K562 (cell line): ENCODE results near the gene KLRD1.

Experiments
- BRCA1 ChIP-seq, 2 experiments: fragments of 450-650 bp in 1 of 2; sonication (generic) in 1 of 2; formaldehyde crosslinking in 1 of 2; IDR thresholded peaks; 2 replicates each; pipeline versions ENCODE4 v1.5.0 to v1.6.1; 2017 to 2020; ENCODE audit warnings: mild to moderate bottlenecking in 1 of 2, missing genetic modification reagents in 1 of 2
- CTCF ChIP-seq, 3 experiments: IDR thresholded peaks in 2 of 3; conservative IDR thresholded peaks in 1 of 3; 2 replicates each; pipeline ENCODE4 v1.5.1; 2011 to 2012; ENCODE audit warnings: low read length in 3 of 3, mild to moderate bottlenecking in 3 of 3, control low read depth in 2 of 3, improper control_type of control experiment in 1 of 3, inconsistent platforms in 1 of 3, low read depth in 1 of 3, mixed read lengths in 1 of 3, moderate library complexity in 1 of 3; ENCODE audit not compliant: insufficient read depth in 2 of 3
- E2F8 ChIP-seq: fragments of 450-650 bp; IDR thresholded peaks from 2 replicates; pipeline ENCODE4 v1.7.1; 2018; ENCODE audit warnings: mild to moderate bottlenecking, low read depth; ENCODE audit not compliant: partially characterized antibody
- MXI1 ChIP-seq: IDR thresholded peaks from 2 replicates; pipeline ENCODE4 v1.6.1; 2011; ENCODE audit warnings: low read depth, mild to moderate bottlenecking, improper control_type of control experiment, low read length
- PKNOX1 ChIP-seq: fragments of 450-650 bp; IDR thresholded peaks from 2 replicates; pipeline ENCODE4 v1.6.1; 2016
- POLR2AphosphoS5 ChIP-seq: IDR thresholded peaks from 2 replicates; pipeline ENCODE4 v1.6.1; 2011; ENCODE audit warnings: mild to moderate bottlenecking, low read depth, low read length, moderate library complexity; ENCODE audit not compliant: control insufficient read depth, insufficient read depth
- RFX5 ChIP-seq: IDR thresholded peaks from 2 replicates; pipeline ENCODE4 v1.6.1; 2011; ENCODE audit warnings: low read depth, mild to moderate bottlenecking, improper control_type of control experiment, low read length
- SNIP1 ChIP-seq: fragments of 450-650 bp; IDR thresholded peaks from 2 replicates; pipeline ENCODE4 v1.7.1; 2017; ENCODE audit warnings: low read depth, mild to moderate bottlenecking
- TGIF2 ChIP-seq: sonication (generic); formaldehyde crosslinking; IDR thresholded peaks from 2 replicates; pipeline ENCODE4 v1.8.1; 2022; ENCODE audit warnings: mild to moderate bottlenecking, missing genetic modification reagents, moderate library complexity
- ZFX ChIP-seq: sonication (generic); formaldehyde crosslinking; IDR thresholded peaks from 2 replicates; pipeline ENCODE4 v1.8.0; 2022; ENCODE audit warnings: mild to moderate bottlenecking, missing genetic modification reagents, moderate library complexity
- ZNF766 ChIP-seq: fragments of 200-800 bp; sonication (Bioruptor generic); conservative IDR thresholded peaks from 2 replicates; pipeline ENCODE4 v1.6.1; 2016; ENCODE audit warnings: missing genetic modification characterization, missing compliant biosample characterization
- TF ChIP-seq, protein P1 (sequence below), 3 experiments: fragments of 200-800 bp in 1 of 3; fragments of 250-450 bp in 1 of 3; fragments of 450-650 bp in 1 of 3; sonication (Bioruptor Pico) in 1 of 3; sonication (Bioruptor generic) in 1 of 3; formaldehyde crosslinking in 1 of 3; IDR thresholded peaks; 2 replicates each; pipeline versions ENCODE4 v1.6.1 to v1.8.0; 2016 to 2022; ENCODE audit warnings: mild to moderate bottlenecking in 2 of 3, missing genetic modification characterization in 2 of 3, missing compliant biosample characterization in 1 of 3, moderate library complexity in 1 of 3
- TF ChIP-seq, protein P2 (sequence below): IDR thresholded peaks from 2 replicates; pipeline ENCODE4 v1.6.1; 2016; ENCODE audit warnings: missing genetic modification characterization, missing compliant biosample characterization

GRCh38 chr12:10283027-10283426, 24.6 kb upstream of the KLRD1 start:
- TF ChIP-seq ZFX (CRISPR knock-in tag) (no peak), BRCA1 (IDR thresholded peaks at IDR 0.05) (no peak), BRCA1 (CRISPR knock-in tag; IDR thresholded peaks at IDR 0.05) (no peak), TGIF2 (no peak), CTCF (IDR thresholded peaks at IDR 0.05 in 2 of 3, conservative IDR thresholded peaks at IDR 0.05 in 1 of 3; ENCODE audit: insufficient read depth in 2 of 3, low read depth in 1 of 3, low read length in 3 of 3) (no peak), SNIP1 (no peak), MXI1 (no peak), RFX5 (no peak), E2F8 (no peak), POLR2AphosphoS5 (no peak), PKNOX1 (no peak), ZNF766 (CRISPR knock-in tag) (no peak)
- TF ChIP-seq, protein P1, sequence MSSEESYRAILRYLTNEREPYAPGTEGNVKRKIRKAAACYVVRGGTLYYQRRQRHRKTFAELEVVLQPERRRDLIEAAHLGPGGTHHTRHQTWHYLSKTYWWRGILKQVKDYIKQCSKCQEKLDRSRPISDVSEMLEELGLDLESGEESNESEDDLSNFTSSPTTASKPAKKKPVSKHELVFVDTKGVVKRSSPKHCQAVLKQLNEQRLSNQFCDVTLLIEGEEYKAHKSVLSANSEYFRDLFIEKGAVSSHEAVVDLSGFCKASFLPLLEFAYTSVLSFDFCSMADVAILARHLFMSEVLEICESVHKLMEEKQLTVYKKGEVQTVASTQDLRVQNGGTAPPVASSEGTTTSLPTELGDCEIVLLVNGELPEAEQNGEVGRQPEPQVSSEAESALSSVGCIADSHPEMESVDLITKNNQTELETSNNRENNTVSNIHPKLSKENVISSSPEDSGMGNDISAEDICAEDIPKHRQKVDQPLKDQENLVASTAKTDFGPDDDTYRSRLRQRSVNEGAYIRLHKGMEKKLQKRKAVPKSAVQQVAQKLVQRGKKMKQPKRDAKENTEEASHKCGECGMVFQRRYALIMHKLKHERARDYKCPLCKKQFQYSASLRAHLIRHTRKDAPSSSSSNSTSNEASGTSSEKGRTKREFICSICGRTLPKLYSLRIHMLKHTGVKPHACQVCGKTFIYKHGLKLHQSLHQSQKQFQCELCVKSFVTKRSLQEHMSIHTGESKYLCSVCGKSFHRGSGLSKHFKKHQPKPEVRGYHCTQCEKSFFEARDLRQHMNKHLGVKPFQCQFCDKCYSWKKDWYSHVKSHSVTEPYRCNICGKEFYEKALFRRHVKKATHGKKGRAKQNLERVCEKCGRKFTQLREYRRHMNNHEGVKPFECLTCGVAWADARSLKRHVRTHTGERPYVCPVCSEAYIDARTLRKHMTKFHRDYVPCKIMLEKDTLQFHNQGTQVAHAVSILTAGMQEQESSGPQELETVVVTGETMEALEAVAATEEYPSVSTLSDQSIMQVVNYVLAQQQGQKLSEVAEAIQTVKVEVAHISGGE (CRISPR knock-in tag; IDR thresholded peaks at IDR 0.05), result no peak
- TF ChIP-seq, protein P2, sequence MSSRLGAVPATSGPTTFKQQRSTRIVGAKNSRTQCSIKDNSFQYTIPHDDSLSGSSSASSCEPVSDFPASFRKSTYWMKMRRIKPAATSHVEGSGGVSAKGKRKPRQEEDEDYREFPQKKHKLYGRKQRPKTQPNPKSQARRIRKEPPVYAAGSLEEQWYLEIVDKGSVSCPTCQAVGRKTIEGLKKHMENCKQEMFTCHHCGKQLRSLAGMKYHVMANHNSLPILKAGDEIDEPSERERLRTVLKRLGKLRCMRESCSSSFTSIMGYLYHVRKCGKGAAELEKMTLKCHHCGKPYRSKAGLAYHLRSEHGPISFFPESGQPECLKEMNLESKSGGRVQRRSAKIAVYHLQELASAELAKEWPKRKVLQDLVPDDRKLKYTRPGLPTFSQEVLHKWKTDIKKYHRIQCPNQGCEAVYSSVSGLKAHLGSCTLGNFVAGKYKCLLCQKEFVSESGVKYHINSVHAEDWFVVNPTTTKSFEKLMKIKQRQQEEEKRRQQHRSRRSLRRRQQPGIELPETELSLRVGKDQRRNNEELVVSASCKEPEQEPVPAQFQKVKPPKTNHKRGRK (tag), result no peak
